ENCODE measurements around the gene RAF1. TPM values are rescaled to one million over a fixed set of nuclear protein-coding genes. Genes with fewer than 3 reads are reported as not detected.
A peak's percentile ranks its signal among the peaks of the same experiment; 100 is the strongest.

The RAF1 gene
- total and polyA plus RNA-seq, 4 experiments from 2014 or later = 54.1 to 120 (median 95.1) TPM

DNA sequence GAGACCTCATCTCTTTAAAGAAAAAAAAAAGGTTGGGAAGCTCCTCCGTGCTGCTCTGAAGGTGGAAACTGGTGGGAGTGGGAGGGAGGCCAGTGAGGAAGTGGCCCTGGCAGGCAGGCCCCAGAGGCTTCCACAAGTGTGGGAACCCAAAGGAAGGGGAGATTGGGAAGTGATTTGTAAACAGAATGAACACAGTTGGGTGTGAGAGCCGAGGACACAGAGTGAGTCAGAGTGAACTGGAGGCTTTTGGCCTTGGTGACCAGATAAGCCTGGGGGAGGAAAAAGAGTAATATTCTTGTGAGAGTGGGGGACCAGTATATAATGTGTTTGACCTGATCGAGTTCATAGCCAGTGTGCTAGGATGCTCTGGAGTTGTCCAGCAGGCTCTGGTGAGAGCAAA, 84.0 kb downstream of the RAF1 start:
- Histone ChIP-seq H3K4me3 (ENCODE audit: low read length in 2 of 2) (no peak overlapping the region), H3K4me1 (ENCODE audit: insufficient read depth, low read length) (no peaks in the 10 kb centered on the region), H3K27ac (ENCODE audit: low read depth, low read length) (no peak overlapping the region), H3K9me3 (ENCODE audit: control insufficient read depth in 1 of 2, low read length in 2 of 2) (no peaks in the 10 kb centered on the region), H3K36me3 (ENCODE audit: insufficient read depth, low read length) (peaks cover 71% of the 10 kb centered on the region), H3K27me3 (ENCODE audit: insufficient read depth, low read length) (no peaks in the 10 kb centered on the region)
- Mint-ChIP-seq H3K27ac (peak overlapping the region in 6 of 7 donors; percentile 23 to 85 (median 56)), H3K27me3 (no peaks in the 10 kb centered on the region), H3K4me3 (no peak overlapping the region), H3K9me3 (peaks cover 0 to 12% (median 5%) of the 10 kb centered on the region in 8 donors), H3K36me3 (peaks cover 76 to 86% of the 10 kb centered on the region in 2 donors), H3K4me1 (peaks cover 0 to 2% (median 0%) of the 10 kb centered on the region in 4 donors)
- intact Hi-C loops (cut with micrococcal nuclease) = no loop called here
- CTCF ChIA-PET (ENCODE audit: partially characterized antibody) = no interaction called here
- POLR2A ChIA-PET (ENCODE audit: partially characterized antibody) = no interaction called here
- no peak for DNase-seq

DNA sequence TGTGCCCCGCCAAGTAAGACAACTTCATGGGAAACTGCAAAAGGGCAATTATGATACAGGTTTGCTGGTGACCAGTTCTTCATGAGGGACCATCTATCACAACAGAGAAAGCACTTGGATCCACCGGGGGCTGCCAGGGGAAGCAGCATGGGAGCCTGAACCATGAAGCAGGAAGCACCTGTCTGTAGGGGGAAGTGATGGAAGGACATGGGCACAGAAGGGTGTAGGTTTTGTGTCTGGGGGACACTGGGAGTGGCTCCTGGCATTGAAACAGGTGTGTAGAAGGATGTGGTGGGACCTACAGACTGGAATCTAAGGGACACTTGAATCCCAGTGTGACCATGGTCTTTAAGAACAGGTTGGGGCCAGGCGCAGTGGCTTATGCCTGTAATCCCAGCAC, 84.5 kb downstream of the RAF1 start:
- Histone ChIP-seq H3K27ac (ENCODE audit: low read depth, low read length) (no peak overlapping the region), H3K36me3 (ENCODE audit: insufficient read depth, low read length) (peaks cover 71% of the 10 kb centered on the region), H3K27me3 (ENCODE audit: insufficient read depth, low read length) (no peaks in the 10 kb centered on the region), H3K4me3 (ENCODE audit: low read length in 2 of 2) (no peak overlapping the region), H3K9me3 (ENCODE audit: control insufficient read depth in 1 of 2, low read length in 2 of 2) (no peaks in the 10 kb centered on the region), H3K4me1 (ENCODE audit: insufficient read depth, low read length) (no peaks in the 10 kb centered on the region)
- Mint-ChIP-seq H3K36me3 (peaks cover 76 to 86% of the 10 kb centered on the region in 2 donors), H3K27me3 (no peaks in the 10 kb centered on the region), H3K4me1 (peaks cover 0 to 2% (median 0%) of the 10 kb centered on the region in 4 donors), H3K9me3 (peaks cover 0 to 12% (median 5%) of the 10 kb centered on the region in 8 donors), H3K27ac (peak overlapping the region; percentile 14 to 85 (median 53)), H3K4me3 (no peak overlapping the region)
- intact Hi-C loops (cut with micrococcal nuclease) = no loop called here
- DNase-seq = no peak
- POLR2A ChIA-PET (ENCODE audit: partially characterized antibody) = no interaction called here
- CTCF ChIA-PET (ENCODE audit: partially characterized antibody) = no interaction called here

DNA sequence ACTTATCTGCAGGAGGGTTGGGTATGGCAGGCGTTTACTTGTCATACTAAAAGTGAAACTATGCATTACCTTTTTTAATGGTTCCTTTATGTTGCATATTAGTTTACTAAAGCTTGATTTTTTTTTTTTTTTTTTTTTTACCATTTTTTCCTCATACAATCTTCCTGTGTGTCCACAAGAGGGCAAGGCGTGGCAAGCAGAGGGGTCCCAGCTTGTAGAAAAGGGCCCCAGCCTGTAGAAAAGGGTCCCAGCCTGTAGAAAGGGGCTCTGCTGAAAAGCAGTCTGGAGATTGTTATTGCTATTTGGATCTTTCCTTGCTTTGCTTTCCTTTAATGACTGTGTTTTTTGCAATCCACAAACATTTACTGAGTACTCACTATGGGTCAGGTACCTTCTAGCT, 85.2 kb downstream of the RAF1 start:
- no peaks in the 10 kb centered on the region for H3K27me3 ChIP-seq (ENCODE audit: insufficient read depth, low read length)
- Mint-ChIP-seq H3K36me3 (peaks cover 76 to 85% of the 10 kb centered on the region in 2 donors), H3K4me3 (no peak overlapping the region), H3K27ac (peak overlapping the region in 3 of 7 donors; percentile 41 to 84 (median 72)), H3K9me3 (peaks cover 0 to 12% (median 5%) of the 10 kb centered on the region in 8 donors), H3K27me3 (no peaks in the 10 kb centered on the region), H3K4me1 (peaks cover 0 to 2% (median 0%) of the 10 kb centered on the region in 4 donors)
- H3K4me3 ChIP-seq (ENCODE audit: low read length in 2 of 2) = no peak overlapping the region
- CTCF ChIA-PET (ENCODE audit: partially characterized antibody) = interaction anchor here (1.0 to 1.2 kb wide), 2 partner anchors 12 to 1882 kb away, joined by 3 read pairs; no protein-coding TSS in a partner anchor
- no peaks in the 10 kb centered on the region for H3K9me3 ChIP-seq (ENCODE audit: control insufficient read depth in 1 of 2, low read length in 2 of 2)
- peaks cover 71% of the 10 kb centered on the region for H3K36me3 ChIP-seq (ENCODE audit: insufficient read depth, low read length)
- H3K4me1 ChIP-seq (ENCODE audit: insufficient read depth, low read length) = no peaks in the 10 kb centered on the region
- no peak overlapping the region for H3K27ac ChIP-seq (ENCODE audit: low read depth, low read length)
- intact Hi-C loops (cut with micrococcal nuclease) = no loop called here
- no peak for DNase-seq
- POLR2A ChIA-PET (ENCODE audit: partially characterized antibody) = no interaction called here

DNA sequence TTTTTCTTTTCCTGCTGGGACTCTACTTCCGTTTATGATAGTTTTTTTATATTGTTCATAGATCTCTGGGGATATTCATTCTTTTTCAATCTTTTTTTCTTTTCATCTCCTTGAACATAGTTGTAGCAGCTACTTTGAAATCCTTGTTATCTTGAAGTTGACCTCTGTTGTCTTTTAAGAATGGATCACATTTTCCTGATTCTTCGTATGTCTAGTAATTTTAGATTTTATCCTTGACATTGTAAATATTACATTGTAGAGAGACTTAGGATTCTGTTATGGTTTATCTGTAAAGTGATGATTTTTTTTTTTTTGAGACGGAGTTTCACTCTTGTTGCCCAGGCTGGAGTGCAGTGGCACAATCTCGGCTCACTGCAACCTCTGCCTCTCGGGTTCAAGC, 86.5 kb downstream of the RAF1 start:
- no peaks in the 10 kb centered on the region for H3K27me3 ChIP-seq (ENCODE audit: insufficient read depth, low read length)
- ChIA-PET CTCF (ENCODE audit: partially characterized antibody) (interaction anchor here (0.6 to 1.2 kb wide), 3 partner anchors 30 to 1073 kb away, joined by 3 read pairs; no protein-coding TSS in a partner anchor), POLR2A (ENCODE audit: partially characterized antibody) (no interaction called here)
- no peak overlapping the region for H3K27ac ChIP-seq (ENCODE audit: low read depth, low read length)
- no peaks in the 10 kb centered on the region for H3K27me3 Mint-ChIP-seq
- intact Hi-C loops (cut with micrococcal nuclease) = no loop called here
- peaks cover 0 to 2% (median 0%) of the 10 kb centered on the region in 4 donors for H3K4me1 Mint-ChIP-seq
- H3K4me3 ChIP-seq (ENCODE audit: low read length in 2 of 2) = no peak overlapping the region
- peak overlapping the region in 1 of 7 donors; percentile 69 for H3K27ac Mint-ChIP-seq
- no peaks in the 10 kb centered on the region for H3K9me3 ChIP-seq (ENCODE audit: control insufficient read depth in 1 of 2, low read length in 2 of 2)
- no peak overlapping the region for H3K4me3 Mint-ChIP-seq
- H3K4me1 ChIP-seq (ENCODE audit: insufficient read depth, low read length) = no peaks in the 10 kb centered on the region
- peaks cover 0 to 12% (median 5%) of the 10 kb centered on the region in 8 donors for H3K9me3 Mint-ChIP-seq
- DNase-seq = no peak
- H3K36me3 ChIP-seq (ENCODE audit: insufficient read depth, low read length) = peaks cover 69% of the 10 kb centered on the region
- peaks cover 73 to 83% of the 10 kb centered on the region in 2 donors for H3K36me3 Mint-ChIP-seq

DNA sequence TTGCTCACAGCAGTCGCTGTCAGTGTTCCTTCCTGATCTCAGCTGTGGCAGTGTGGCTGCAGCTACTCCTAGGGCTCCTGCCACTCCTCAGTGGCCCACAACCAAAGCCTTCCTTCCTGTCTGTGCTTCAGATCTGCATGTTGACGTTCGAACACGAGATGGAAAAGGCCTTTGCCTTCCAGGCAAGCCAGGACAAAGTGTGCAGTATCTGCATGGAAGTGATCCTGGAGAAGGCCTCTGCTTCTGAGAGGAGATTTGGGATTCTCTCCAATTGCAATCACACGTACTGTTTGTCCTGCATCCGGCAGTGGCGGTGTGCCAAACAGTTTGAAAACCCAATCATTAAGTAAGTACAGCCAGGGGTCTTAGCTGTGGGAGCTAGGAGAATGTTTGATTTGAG, 89.3 kb downstream of the RAF1 start:
- intact Hi-C loops (cut with micrococcal nuclease) = no loop called here
- Histone ChIP-seq H3K36me3 (ENCODE audit: insufficient read depth, low read length) (peaks cover 81% of the 10 kb centered on the region), H3K27me3 (ENCODE audit: insufficient read depth, low read length) (no peaks in the 10 kb centered on the region), H3K9me3 (ENCODE audit: control insufficient read depth in 1 of 2, low read length in 2 of 2) (no peaks in the 10 kb centered on the region), H3K4me1 (ENCODE audit: insufficient read depth, low read length) (no peaks in the 10 kb centered on the region), H3K27ac (ENCODE audit: low read depth, low read length) (no peak overlapping the region), H3K4me3 (ENCODE audit: low read length in 2 of 2) (no peak overlapping the region)
- no peak for DNase-seq
- no peak overlapping the region for H3K4me3 Mint-ChIP-seq
- no peaks in the 10 kb centered on the region for H3K27me3 Mint-ChIP-seq
- ChIA-PET CTCF (ENCODE audit: partially characterized antibody) (no interaction called here), POLR2A (ENCODE audit: partially characterized antibody) (no interaction called here)
- H3K9me3 Mint-ChIP-seq = peaks cover 0 to 12% (median 5%) of the 10 kb centered on the region in 8 donors
- no peak overlapping the region for H3K27ac Mint-ChIP-seq
- H3K36me3 Mint-ChIP-seq = peaks cover 85 to 88% of the 10 kb centered on the region in 2 donors
- H3K4me1 Mint-ChIP-seq = peaks cover 0 to 2% (median 0%) of the 10 kb centered on the region in 4 donors

DNA sequence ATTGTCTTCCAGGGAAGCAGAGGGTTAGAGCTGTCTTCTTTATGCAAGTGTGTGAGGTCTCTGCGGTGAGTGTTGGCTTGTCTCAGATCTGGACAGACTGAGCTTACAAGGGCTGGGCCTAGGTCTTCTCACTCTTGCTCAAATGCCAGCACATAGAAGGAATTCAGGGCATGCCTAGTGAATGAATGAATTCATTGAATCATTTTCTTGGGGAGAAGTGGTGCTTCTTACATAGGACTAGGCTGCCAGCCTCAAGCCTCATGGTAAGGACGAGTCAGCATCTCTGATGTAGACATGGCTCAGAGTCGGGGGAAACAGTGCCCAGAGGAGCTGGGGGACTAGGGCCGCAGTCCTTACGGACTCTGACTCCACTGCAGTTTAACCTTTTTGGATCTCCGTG, 89.8 kb downstream of the RAF1 start:
- POLR2A ChIA-PET (ENCODE audit: partially characterized antibody) = no interaction called here
- Mint-ChIP-seq H3K36me3 (peaks cover 84 to 86% of the 10 kb centered on the region in 2 donors), H3K27me3 (no peaks in the 10 kb centered on the region), H3K4me3 (no peak overlapping the region), H3K9me3 (peaks cover 0 to 12% (median 5%) of the 10 kb centered on the region in 8 donors), H3K4me1 (peaks cover 0 to 2% (median 0%) of the 10 kb centered on the region in 4 donors), H3K27ac (peak overlapping the region in 2 of 7 donors; percentile 27 to 72)
- Histone ChIP-seq H3K27ac (ENCODE audit: low read depth, low read length) (no peak overlapping the region), H3K27me3 (ENCODE audit: insufficient read depth, low read length) (no peaks in the 10 kb centered on the region), H3K4me1 (ENCODE audit: insufficient read depth, low read length) (no peaks in the 10 kb centered on the region), H3K4me3 (ENCODE audit: low read length in 2 of 2) (no peak overlapping the region), H3K36me3 (ENCODE audit: insufficient read depth, low read length) (peaks cover 79% of the 10 kb centered on the region), H3K9me3 (ENCODE audit: control insufficient read depth in 1 of 2, low read length in 2 of 2) (no peaks in the 10 kb centered on the region)
- intact Hi-C loops (cut with micrococcal nuclease) = no loop called here
- DNase-seq = no peak
- CTCF ChIA-PET (ENCODE audit: partially characterized antibody) = no interaction called here

DNA sequence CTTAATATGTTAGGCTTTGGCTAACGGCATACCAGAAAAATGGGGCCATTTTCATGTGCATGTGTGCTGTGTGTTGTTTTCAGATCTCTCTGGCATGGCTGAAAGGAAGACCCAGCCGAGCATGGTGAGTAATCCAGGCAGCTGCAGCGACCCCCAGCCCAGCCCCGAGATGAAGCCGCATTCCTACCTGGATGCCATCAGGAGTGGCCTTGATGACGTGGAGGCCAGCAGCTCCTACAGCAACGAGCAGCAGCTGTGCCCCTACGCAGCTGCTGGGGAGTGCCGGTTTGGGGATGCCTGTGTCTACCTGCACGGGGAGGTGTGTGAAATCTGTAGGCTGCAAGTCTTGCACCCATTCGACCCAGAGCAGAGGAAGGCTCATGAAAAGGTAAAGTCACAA, 91.9 kb downstream of the RAF1 start:
- Mint-ChIP-seq H3K9me3 (peaks cover 0 to 10% (median 2%) of the 10 kb centered on the region in 8 donors), H3K27me3 (no peaks in the 10 kb centered on the region), H3K4me3 (peak overlapping the region in 1 of 8 donors; percentile 25), H3K36me3 (peaks cover 76 to 84% of the 10 kb centered on the region in 2 donors), H3K4me1 (peaks cover 3 to 8% (median 3%) of the 10 kb centered on the region in 4 donors), H3K27ac (peak overlapping the region in 1 of 7 donors; percentile 65)
- Histone ChIP-seq H3K4me1 (ENCODE audit: insufficient read depth, low read length) (no peaks in the 10 kb centered on the region), H3K27me3 (ENCODE audit: insufficient read depth, low read length) (no peaks in the 10 kb centered on the region), H3K9me3 (ENCODE audit: control insufficient read depth in 1 of 2, low read length in 2 of 2) (no peaks in the 10 kb centered on the region), H3K27ac (ENCODE audit: low read depth, low read length) (no peak overlapping the region), H3K36me3 (ENCODE audit: insufficient read depth, low read length) (peaks cover 67% of the 10 kb centered on the region), H3K4me3 (ENCODE audit: low read length in 2 of 2) (no peak overlapping the region)
- ChIA-PET POLR2A (ENCODE audit: partially characterized antibody) (no interaction called here), CTCF (ENCODE audit: partially characterized antibody) (no interaction called here)
- DNase-seq = no peak
- intact Hi-C loops (cut with micrococcal nuclease) = no loop called here

All from CD4-positive, alpha-beta memory T cell (primary cell).